ENCODE measurements around the gene FOXF1. TPM values are rescaled to one million over a fixed set of nuclear protein-coding genes. Genes with fewer than 3 reads are reported as not detected.

Gene FOXF1
- total and polyA plus RNA-seq, 2 of the 13 experiments (the other 11 are each of a cell fraction or from before 2014, with no cell fraction given), result not detected

GRCh38 chr16:86519649-86520316 lies 9.5 kb downstream of the FOXF1 start (continued):
- TF ChIP-seq DZIP1 (CRISPR knock-in tag; IDR thresholded peaks at IDR 0.05), result no peak
- TF ChIP-seq ZNF709 (CRISPR knock-in tag; IDR thresholded peaks at IDR 0.05), result no peak
- no peak for TF ChIP-seq MAFF (IDR thresholded peaks at IDR 0.05; ENCODE audit: low read depth, low read length)
- TF ChIP-seq RAD21 (CRISPR knock-in tag; IDR thresholded peaks at IDR 0.05), result peak; percentile 74
- no peak for TF ChIP-seq GPBP1L1 (CRISPR knock-in tag; IDR thresholded peaks at IDR 0.05)
- TF ChIP-seq HIVEP1 (CRISPR knock-in tag; IDR thresholded peaks at IDR 0.05), result no peak
- TF ChIP-seq KDM5B (CRISPR knock-in tag; IDR thresholded peaks at IDR 0.05; ENCODE audit: borderline replicate concordance), result 0 out of 2 replicates have a peak, but pooled peaks have one; percentile 26
- 0 out of 4 replicates have a peak, but pooled peaks of 1 of the 2 experiments have one; percentile 39 for TF ChIP-seq HMGXB4 (CRISPR knock-in tag; IDR thresholded peaks at IDR 0.05; ENCODE audit: borderline replicate concordance in 1 of 2, low read depth in 1 of 2)
- no peak for TF ChIP-seq PCBP1 (IDR thresholded peaks at IDR 0.05; ENCODE audit: borderline replicate concordance, low read depth, low read length)
- TF ChIP-seq NCOA1 (CRISPR knock-in tag; IDR thresholded peaks at IDR 0.05), result no peak
- no peak for TF ChIP-seq ZNF879 (CRISPR knock-in tag; IDR thresholded peaks at IDR 0.05)
- TF ChIP-seq SETDB1 (CRISPR knock-in tag; IDR thresholded peaks at IDR 0.05; ENCODE audit: borderline replicate concordance), result no peak
- no peak for TF ChIP-seq PPARG (CRISPR knock-in tag; conservative IDR thresholded peaks at IDR 0.05)
- TF ChIP-seq CENPX (CRISPR knock-in tag; IDR thresholded peaks at IDR 0.05), result no peak
- TF ChIP-seq ZSCAN12 (CRISPR knock-in tag; IDR thresholded peaks at IDR 0.05), result no peak
- TF ChIP-seq RFXAP (CRISPR knock-in tag; IDR thresholded peaks at IDR 0.05; ENCODE audit: borderline replicate concordance), result peak; percentile 50; the same call in 1 of the 2 replicates
- TF ChIP-seq ETS1 (CRISPR knock-in tag; IDR thresholded peaks at IDR 0.05), result no peak
- TF ChIP-seq SMYD3 (CRISPR knock-in tag; IDR thresholded peaks at IDR 0.05), result no peak
- TF ChIP-seq KMT2A (CRISPR knock-in tag; IDR thresholded peaks at IDR 0.05), result no peak
- no peak for TF ChIP-seq PBX2 (CRISPR knock-in tag; IDR thresholded peaks at IDR 0.05)
- no peak for TF ChIP-seq ZNF234 (CRISPR knock-in tag; conservative IDR thresholded peaks at IDR 0.05)
- TF ChIP-seq SNAPC2 (CRISPR knock-in tag; IDR thresholded peaks at IDR 0.05), result no peak
- no peak for TF ChIP-seq ZNF543 (CRISPR knock-in tag; IDR thresholded peaks at IDR 0.05)

All from HepG2 (cell line).